GM12892 (cell line): ENCODE data around the gene PICALM.

Source experiments
- DNase-seq: peaks from one replicate; pipeline ENCODE4 v3.0.0; 2011; ENCODE audit not compliant: insufficient read length
- FAIRE-seq: peaks from 2 replicates; lab custom pipeline; 2011; peaks lifted over from hg19 to GRCh38; lab: Jason Lieb, UNC
- POLR2A ChIP-seq: IDR thresholded peaks from 2 replicates; pipeline ENCODE4 v1.6.1; 2011; ENCODE audit warnings: low read depth, low read length, control low read depth
- POLR2AphosphoS5 ChIP-seq: IDR thresholded peaks from 2 replicates; pipeline ENCODE4 v1.6.1; 2011; ENCODE audit warnings: low read depth, low read length, control low read depth
- TAF1 ChIP-seq: IDR thresholded peaks from 2 replicates; pipeline ENCODE4 v1.6.1; 2011; ENCODE audit warnings: low read depth, mild to moderate bottlenecking, control low read depth, low read length, borderline replicate concordance

The PICALM gene

DNA sequence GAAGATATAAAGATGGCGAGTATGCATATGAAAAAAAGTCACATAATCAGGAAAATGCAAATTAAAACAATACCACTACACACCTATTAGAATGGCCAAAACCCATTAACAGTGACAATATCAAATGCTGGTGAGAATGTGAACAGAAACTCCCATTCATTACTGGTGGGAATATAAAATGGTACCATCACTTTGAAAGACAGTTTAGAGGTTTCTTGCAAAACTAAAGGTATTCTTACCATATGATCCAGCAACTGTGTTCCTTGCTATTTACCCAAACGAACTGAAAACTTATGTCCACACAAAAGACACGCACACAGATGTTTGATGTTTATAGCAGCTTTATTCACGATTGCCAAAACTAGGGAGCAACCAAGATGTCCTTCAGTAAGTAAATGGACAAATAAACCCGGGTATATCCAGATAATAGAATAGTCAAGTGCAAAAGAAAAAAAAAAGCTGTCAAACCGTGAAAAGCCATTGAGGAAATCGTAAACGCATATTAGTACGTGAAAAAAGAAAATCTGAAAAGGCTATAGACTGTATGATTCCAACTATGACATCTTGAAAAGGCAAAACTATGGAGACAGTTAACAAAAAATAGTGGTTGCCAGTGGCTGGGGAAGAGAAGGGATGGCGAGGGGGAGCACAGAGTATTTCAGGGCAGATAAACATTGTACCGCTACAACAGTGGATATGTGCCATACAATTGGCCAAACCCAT is 7.2 kb downstream of the PICALM start:
- TF ChIP-seq TAF1, result no peak
- TF ChIP-seq POLR2AphosphoS5, result no peak
- no peak for TF ChIP-seq POLR2A
- FAIRE-seq (no peak), DNase-seq (no peak)

GRCh38 chr11:86060544-86060943 is 8.3 kb downstream of the PICALM start:
- TF ChIP-seq POLR2AphosphoS5 (no peak), TAF1 (no peak), POLR2A (no peak)
- no peak for DNase-seq
- FAIRE-seq, result no peak

DNA sequence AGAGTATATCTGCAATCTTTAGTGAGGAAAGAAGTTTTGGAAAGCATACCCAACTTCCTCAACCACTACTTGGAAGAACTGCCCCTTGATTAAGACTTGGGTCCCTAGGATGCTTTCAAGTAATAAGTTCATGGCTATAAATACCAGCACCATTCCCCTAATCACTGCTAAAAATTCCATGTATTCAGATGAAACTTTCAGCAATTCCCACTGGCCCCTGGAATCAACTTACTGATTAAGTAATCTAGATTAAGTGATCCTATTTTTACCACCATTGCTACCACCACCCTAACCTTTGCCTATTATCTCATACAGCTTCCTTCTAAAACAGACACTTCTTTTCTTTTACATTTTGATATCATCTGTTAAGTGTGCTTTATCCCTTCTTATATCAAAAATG is 10.5 kb downstream of the PICALM start:
- FAIRE-seq (no peak), DNase-seq (no peak)
- TF ChIP-seq POLR2AphosphoS5 (no peak), TAF1 (no peak), POLR2A (no peak)

GRCh38 chr11:86056351-86056854 is 12.5 kb downstream of the PICALM start:
- DNase-seq, result no peak
- TF ChIP-seq POLR2A, result no peak
- TF ChIP-seq POLR2AphosphoS5, result no peak
- TF ChIP-seq TAF1, result no peak
- FAIRE-seq, result no peak

DNA sequence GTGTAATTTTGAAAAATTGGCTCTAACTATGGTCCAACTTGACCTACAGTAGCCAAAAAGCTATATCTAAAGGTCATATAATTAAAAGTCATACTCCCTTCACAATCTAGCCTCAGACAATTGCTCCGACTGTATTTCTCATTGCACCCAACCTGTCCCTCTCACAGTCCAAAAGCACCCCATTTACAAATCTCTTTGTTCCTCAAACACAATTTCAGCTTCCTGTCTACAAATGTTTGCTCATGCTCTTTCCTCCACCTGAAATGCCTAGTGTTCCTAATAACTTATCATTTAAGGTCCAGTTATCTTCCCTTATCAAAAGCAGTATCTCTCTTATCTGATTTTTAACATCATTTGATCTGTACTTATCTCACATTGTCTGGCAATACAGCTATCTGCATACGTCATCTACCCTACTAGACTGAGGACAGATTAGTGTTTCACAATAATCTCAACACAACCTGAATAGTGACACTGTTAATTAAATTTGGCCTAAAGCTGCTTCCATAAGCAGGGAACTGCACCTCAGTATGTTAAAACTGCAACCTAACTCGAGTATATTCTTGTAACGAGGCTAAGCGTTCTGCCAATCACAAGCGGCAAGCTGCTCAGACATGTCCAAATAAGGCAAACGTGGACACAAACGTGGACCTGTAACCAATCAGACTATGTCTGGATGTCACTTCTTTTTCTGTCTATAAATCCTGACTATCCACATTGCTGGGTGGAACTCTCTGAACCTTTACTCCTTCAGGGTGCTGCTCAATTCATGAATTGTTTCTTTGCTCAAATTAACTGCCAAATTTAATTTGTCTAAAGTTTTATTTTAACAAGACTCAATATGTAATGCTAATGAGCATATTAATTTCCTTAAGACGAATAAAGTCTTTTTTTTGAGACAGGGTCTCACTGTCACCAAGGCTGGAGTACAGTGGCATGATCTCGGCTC is 15.9 kb downstream of the PICALM start:
- DNase-seq, result no peak
- TF ChIP-seq POLR2AphosphoS5, result no peak
- no peak for TF ChIP-seq POLR2A
- TF ChIP-seq TAF1, result no peak
- FAIRE-seq, result peak; percentile 76

DNA sequence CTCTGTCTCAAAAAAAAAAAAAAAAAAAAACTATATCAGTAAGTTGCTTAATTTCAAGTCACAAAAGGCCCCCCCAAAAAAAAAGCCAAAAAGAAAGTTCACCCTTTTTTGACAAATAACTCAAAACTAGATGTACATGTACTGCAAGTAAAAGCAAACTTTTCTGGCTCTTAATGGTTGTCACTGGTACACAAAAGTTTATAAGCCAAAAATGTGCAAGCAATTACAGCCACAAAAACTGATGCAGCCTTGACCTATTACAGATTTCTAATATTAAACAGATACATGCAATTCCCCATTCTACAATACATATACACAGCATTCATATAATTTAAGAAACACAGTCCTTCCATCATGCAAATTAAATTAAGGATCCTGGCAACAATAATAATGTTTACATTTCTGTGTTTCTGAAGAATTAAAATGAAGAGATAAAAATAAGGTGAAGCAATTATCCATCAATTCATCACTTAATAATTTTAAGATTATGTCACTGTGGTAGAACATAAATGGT is 18.6 kb downstream of the PICALM start:
- FAIRE-seq (no peak), DNase-seq (no peak)
- TF ChIP-seq POLR2A, result no peak
- no peak for TF ChIP-seq TAF1
- no peak for TF ChIP-seq POLR2AphosphoS5

GRCh38 chr11:86047275-86047991 is 21.5 kb downstream of the PICALM start:
- TF ChIP-seq POLR2AphosphoS5 (no peak), TAF1 (no peak), POLR2A (no peak)
- FAIRE-seq (peak; percentile 78), DNase-seq (no peak)

GRCh38 chr11:86046116-86046515 is 22.8 kb downstream of the PICALM start:
- FAIRE-seq, result no peak
- DNase-seq, result no peak
- TF ChIP-seq POLR2A (no peak), POLR2AphosphoS5 (no peak), TAF1 (no peak)

DNA sequence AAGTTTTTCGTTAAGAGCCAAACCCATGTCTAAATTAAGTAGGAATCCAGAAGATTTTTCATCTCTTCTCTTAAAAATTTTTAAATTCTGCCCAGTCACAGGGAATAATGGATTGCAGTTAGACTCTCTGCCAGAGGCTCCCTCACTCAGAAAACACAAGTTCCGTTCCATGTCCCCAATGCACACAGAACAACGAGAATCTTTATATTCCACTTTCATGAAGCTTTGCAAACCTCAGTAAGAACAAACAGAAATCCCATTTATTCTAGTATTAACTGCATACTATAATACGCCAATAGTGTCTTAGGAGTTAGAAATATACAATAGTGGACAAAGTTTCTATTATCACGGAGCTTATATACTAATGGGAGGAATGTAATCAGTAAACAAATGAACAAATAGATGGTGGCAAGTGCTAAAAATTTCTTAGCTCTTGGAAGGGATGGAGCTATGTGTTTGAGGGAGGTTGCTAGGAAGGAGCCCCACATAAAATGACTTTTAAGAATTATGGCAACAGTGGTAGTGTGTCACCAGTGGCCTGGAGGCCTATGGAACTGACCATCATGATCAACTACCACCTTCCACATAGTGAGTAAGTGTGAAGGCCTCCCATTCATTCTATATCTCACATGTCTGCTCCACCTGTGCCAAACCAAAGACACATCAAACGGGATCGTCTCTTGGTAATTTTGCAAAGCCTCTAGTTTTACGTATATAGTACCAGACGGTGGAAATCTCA is 24.9 kb downstream of the PICALM start:
- no peak for TF ChIP-seq POLR2A
- DNase-seq, result no peak
- no peak for FAIRE-seq

DNA sequence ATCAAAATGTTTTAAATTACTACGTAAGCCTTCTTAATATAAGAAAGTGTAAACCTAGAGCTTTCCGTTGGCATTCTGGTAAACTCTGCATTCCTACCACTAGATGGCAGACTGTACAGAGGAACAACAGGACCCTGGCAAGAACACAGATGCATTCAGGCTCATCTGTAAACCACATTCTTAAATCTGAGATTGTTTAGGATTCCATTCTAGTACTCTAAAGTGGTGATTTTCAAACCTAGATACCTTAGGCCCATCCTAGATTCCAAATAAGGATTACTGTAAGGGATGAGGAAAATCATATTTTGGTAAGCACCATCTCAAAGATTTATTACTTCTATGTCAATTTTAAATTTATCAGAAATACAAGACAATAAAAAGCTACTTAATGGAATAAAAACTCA is 26.9 kb downstream of the PICALM start:
- no peak for TF ChIP-seq POLR2AphosphoS5
- no peak for TF ChIP-seq TAF1
- no peak for TF ChIP-seq POLR2A
- DNase-seq (peak; percentile 13), FAIRE-seq (peak; percentile 94)
